SK-N-SH treated with all-trans-retinoic acid at 6 μM for 48 hours (cell line): ENCODE results near the gene PIERCE2.

ENCODE experiments used
- ARNTL ChIP-seq: fragments of 450-650 bp; formaldehyde crosslinking; IDR thresholded peaks from 2 replicates; pipeline ENCODE4 v1.5.0; 2020; ENCODE audit warnings: low read depth, mild to moderate bottlenecking, moderate library complexity, borderline replicate concordance
- CREB5 ChIP-seq: fragments of 250-450 bp; sonication (Bioruptor Pico); IDR thresholded peaks from 2 replicates; pipeline ENCODE4 v1.5.1; 2020; ENCODE audit warnings: low read depth, mild to moderate bottlenecking, moderate library complexity
- CSDC2 ChIP-seq: fragments of 250-450 bp; sonication (Bioruptor Pico); IDR thresholded peaks from 2 replicates; pipeline ENCODE4 v1.5.0; 2020; ENCODE audit warnings: mild to moderate bottlenecking, moderate library complexity
- PPARA ChIP-seq: fragments of 250-450 bp; sonication (Bioruptor Pico); IDR thresholded peaks from 2 replicates; pipeline ENCODE4 v1.5.0; 2020; ENCODE audit warnings: mild to moderate bottlenecking, borderline replicate concordance
- RARB ChIP-seq: fragments of 250-450 bp; sonication (Bioruptor Pico); IDR thresholded peaks from 2 replicates; pipeline ENCODE4 v1.8.0; 2021; ENCODE audit warnings: mild to moderate bottlenecking, moderate library complexity
- SNAI2 ChIP-seq: fragments of 250-450 bp; sonication (Bioruptor Pico); IDR thresholded peaks from 2 replicates; pipeline ENCODE4 v1.5.0; 2020; ENCODE audit warnings: mild to moderate bottlenecking, moderate library complexity
- TCF4 ChIP-seq: fragments of 250-450 bp; sonication (Bioruptor Pico); IDR thresholded peaks from 2 replicates; pipeline ENCODE4 v1.8.0; 2021; ENCODE audit warnings: mild to moderate bottlenecking, moderate library complexity, borderline replicate concordance
- TOX ChIP-seq: fragments of 250-450 bp; sonication (Bioruptor Pico); IDR thresholded peaks from 2 replicates; pipeline ENCODE4 v1.8.0; 2021; ENCODE audit warnings: mild to moderate bottlenecking, moderate library complexity, borderline replicate concordance
- ZC3H10 ChIP-seq: fragments of 250-450 bp; sonication (Bioruptor Pico); IDR thresholded peaks from 2 replicates; pipeline ENCODE4 v1.5.1; 2021; ENCODE audit warnings: mild to moderate bottlenecking, moderate library complexity
- ZFP3 ChIP-seq: fragments of 250-450 bp; sonication (Bioruptor Pico); IDR thresholded peaks from 2 replicates; pipeline ENCODE4 v1.5.0; 2020; ENCODE audit warnings: mild to moderate bottlenecking, moderate library complexity
- ZFP30 ChIP-seq: fragments of 450-650 bp; formaldehyde crosslinking; IDR thresholded peaks from 2 replicates; pipeline ENCODE4 v1.5.0; 2022; ENCODE audit warnings: mild to moderate bottlenecking, moderate library complexity
- ZNF565 ChIP-seq: fragments of 450-650 bp; formaldehyde crosslinking; conservative IDR thresholded peaks from 2 replicates; pipeline ENCODE4 v1.5.0; 2020; ENCODE audit warnings: low read depth, mild to moderate bottlenecking, moderate library complexity

GRCh38 chr15:55387027-55387426, 21.3 kb upstream of the PIERCE2 start:
- TF ChIP-seq ZFP3 (CRISPR knock-in tag): no peak
- TF ChIP-seq TCF4: no peak
- TF ChIP-seq ZFP30 (CRISPR knock-in tag): no peak
- TF ChIP-seq CSDC2 (CRISPR knock-in tag): no peak
- TF ChIP-seq RARB (CRISPR knock-in tag): no peak
- TF ChIP-seq SNAI2: no peak
- TF ChIP-seq ARNTL (CRISPR knock-in tag): no peak
- no peak for TF ChIP-seq CREB5
- TF ChIP-seq ZC3H10 (CRISPR knock-in tag): no peak
- no peak for TF ChIP-seq ZNF565 (CRISPR knock-in tag)
- TF ChIP-seq TOX (CRISPR knock-in tag): no peak
- no peak for TF ChIP-seq PPARA (CRISPR knock-in tag)
